AG04449 (cell line): Measurements from ENCODE around the gene NPW.

ENCODE experiments used
- CTCF ChIA-PET: fragments of 350-600 bp; formaldehyde crosslinking; extraction: SDS; loops from one replicate; lab custom pipeline; 2021; ENCODE audit warnings: antibody characterized with exemption; lab: Yijun Ruan, JAX
- POLR2A ChIA-PET: fragments of 400-600, 350-600 bp; formaldehyde crosslinking; extraction: SDS; loops from one replicate; lab custom pipeline; 2020; ENCODE audit warnings: antibody characterized with exemption, inconsistent platforms; lab: Yijun Ruan, JAX
- DNase-seq: peaks from one replicate; pipeline ENCODE4 v3.0.0-alpha.2; 2010; ENCODE audit warnings: low read depth, low spot score
- H3K4me3 ChIP-seq: 2 replicates; pipeline ENCODE4 v1.5.1; 2011; ENCODE audit warnings: low read depth, mild to moderate bottlenecking, control low read depth, low read length
- CTCF ChIP-seq: IDR thresholded peaks from one replicate; pipeline ENCODE4 v1.5.1; 2011; ENCODE audit warnings: mild to moderate bottlenecking, moderate library complexity, low read length, control low read depth, inconsistent platforms; ENCODE audit not compliant: insufficient read depth; ENCODE audit errors: missing control alignments

Gene NPW

GRCh38 chr16:1975432-1976215 lies 44.0 kb upstream of the NPW start:
- ChIA-PET POLR2A (no interaction called here), CTCF (no interaction called here)
- TF ChIP-seq CTCF = no peak
- H3K4me3 ChIP-seq = no peak overlapping the region
- DNase-seq = no peak

- ChIA-PET CTCF (no interaction called here), POLR2A (no interaction called here)
- no peak overlapping the region for H3K4me3 ChIP-seq
- no peak for DNase-seq
- no peak for TF ChIP-seq CTCF
Measured at GRCh38 chr16:1976216-1976520, 43.4 kb upstream of the NPW start.

- CTCF ChIA-PET = interaction anchor here (0.6 to 1.5 kb wide), 2 partner anchors 9 to 44 kb away, joined by 3 read pairs; no protein-coding TSS in a partner anchor
- POLR2A ChIA-PET = interaction anchor here (0.8 to 2.1 kb wide), 2 partner anchors 12 to 17 kb away, joined by 3 to 11 read pairs; partner anchors contain the start of gene RPS2
Measured at GRCh38 chr16:1976951-1977874, 42.4 kb upstream of the NPW start.

GRCh38 chr16:1977875-1978268 lies 41.7 kb upstream of the NPW start:
- no peak for DNase-seq
- no peak overlapping the region for H3K4me3 ChIP-seq
- POLR2A ChIA-PET = interaction anchor here (2.1 kb wide), 1 partner anchor 13 kb away, joined by 11 read pairs; the partner anchor contains the start of gene RPS2
- TF ChIP-seq CTCF = no peak
- CTCF ChIA-PET = interaction anchor here (1.1 to 1.5 kb wide), 2 partner anchors 8 to 26 kb away, joined by 3 to 5 read pairs; no protein-coding TSS in a partner anchor

More at GRCh38 chr16:1976951-1977874, 42.4 kb upstream of the NPW start:
- no peak for DNase-seq
- TF ChIP-seq CTCF = no peak
- no peak overlapping the region for H3K4me3 ChIP-seq

- ChIA-PET POLR2A (interaction anchor here (2.1 kb wide), 1 partner anchor 13 kb away, joined by 11 read pairs; the partner anchor contains the start of gene RPS2), CTCF (interaction anchor here (1.1 to 1.5 kb wide), 2 partner anchors 8 to 25 kb away, joined by 3 to 5 read pairs; no protein-coding TSS in a partner anchor)
- no peak overlapping the region for H3K4me3 ChIP-seq
- DNase-seq = no peak
- no peak for TF ChIP-seq CTCF
Measured at GRCh38 chr16:1978476-1979120, 41.0 kb upstream of the NPW start.
